Nephron progenitor cell (in vitro differentiated cells): ENCODE results near the gene SETD1B.

Experiments
- DNase-seq: peaks from one replicate; pipeline ENCODE4 v3.0.0; 2021
- H3K27ac Mint-ChIP-seq: 2 replicates; pipeline ENCODE4 v1.8.0; 2021; ENCODE audit warnings: mild to moderate bottlenecking, moderate library complexity, mixed read lengths
- H3K27me3 Mint-ChIP-seq: 2 replicates; pipeline ENCODE4 v1.8.0; 2021; ENCODE audit warnings: mild to moderate bottlenecking, low read depth, mixed read lengths; ENCODE audit not compliant: poor library complexity
- H3K36me3 Mint-ChIP-seq: 2 replicates; pipeline ENCODE4 v1.8.0; 2021; ENCODE audit warnings: low read depth, mixed read lengths
- H3K4me1 Mint-ChIP-seq: 2 replicates; pipeline ENCODE4 v1.8.0; 2021; ENCODE audit warnings: mixed read lengths
- H3K4me3 Mint-ChIP-seq: 2 replicates; pipeline ENCODE4 v1.8.0; 2021; ENCODE audit warnings: mild to moderate bottlenecking, moderate library complexity, mixed read lengths
- H3K9me3 Mint-ChIP-seq: 2 replicates; pipeline ENCODE4 v1.8.0; 2021; ENCODE audit warnings: mild to moderate bottlenecking, moderate library complexity, mixed read lengths
- CTCF ChIP-seq: fragments of 200-600 bp; sonication (generic); IDR thresholded peaks from 2 replicates; pipeline ENCODE4 v1.5.0; 2021; ENCODE audit warnings: antibody characterized with exemption

The SETD1B gene

GRCh38 chr12:121770388-121770787, 33.4 kb upstream of the SETD1B start:
- peaks cover 64% of the 10 kb centered on the region for H3K4me1 Mint-ChIP-seq
- H3K27ac Mint-ChIP-seq: no peak overlapping the region
- no peaks in the 10 kb centered on the region for H3K27me3 Mint-ChIP-seq
- no peaks in the 10 kb centered on the region for H3K9me3 Mint-ChIP-seq
- H3K4me3 Mint-ChIP-seq: peak overlapping the region; percentile 25
- TF ChIP-seq CTCF: no peak
- DNase-seq: no peak
- H3K36me3 Mint-ChIP-seq: no peaks in the 10 kb centered on the region

GRCh38 chr12:121770813-121771625, 32.8 kb upstream of the SETD1B start:
- Mint-ChIP-seq H3K4me3 (no peak overlapping the region), H3K4me1 (peaks cover 58% of the 10 kb centered on the region), H3K27ac (peak overlapping the region; percentile 32), H3K9me3 (no peaks in the 10 kb centered on the region), H3K27me3 (no peaks in the 10 kb centered on the region), H3K36me3 (no peaks in the 10 kb centered on the region)
- no peak for TF ChIP-seq CTCF
- no peak for DNase-seq

GRCh38 chr12:121773011-121773777, 30.6 kb upstream of the SETD1B start:
- peak; percentile 73 for TF ChIP-seq CTCF
- H3K9me3 Mint-ChIP-seq: no peaks in the 10 kb centered on the region
- no peak overlapping the region for H3K4me3 Mint-ChIP-seq
- peak; percentile 78 for DNase-seq
- H3K27ac Mint-ChIP-seq: no peak overlapping the region
- no peaks in the 10 kb centered on the region for H3K27me3 Mint-ChIP-seq
- H3K36me3 Mint-ChIP-seq: no peaks in the 10 kb centered on the region
- peaks cover 41% of the 10 kb centered on the region for H3K4me1 Mint-ChIP-seq

GRCh38 chr12:121774968-121775474, 28.8 kb upstream of the SETD1B start:
- TF ChIP-seq CTCF: no peak
- H3K36me3 Mint-ChIP-seq: no peaks in the 10 kb centered on the region
- H3K4me3 Mint-ChIP-seq: no peak overlapping the region

GRCh38 chr12:121775501-121775900, 28.3 kb upstream of the SETD1B start:
- Mint-ChIP-seq H3K27me3 (no peaks in the 10 kb centered on the region), H3K4me1 (peaks cover 26% of the 10 kb centered on the region), H3K4me3 (no peak overlapping the region), H3K9me3 (no peaks in the 10 kb centered on the region), H3K27ac (no peak overlapping the region), H3K36me3 (no peaks in the 10 kb centered on the region)
- no peak for DNase-seq
- TF ChIP-seq CTCF: no peak

More at GRCh38 chr12:121774968-121775474, 28.8 kb upstream of the SETD1B start:
- no peak for DNase-seq
- no peaks in the 10 kb centered on the region for H3K27me3 Mint-ChIP-seq
- no peak overlapping the region for H3K27ac Mint-ChIP-seq
- H3K9me3 Mint-ChIP-seq: no peaks in the 10 kb centered on the region
- H3K4me1 Mint-ChIP-seq: peaks cover 31% of the 10 kb centered on the region
